Neural cell (in vitro differentiated cells): ENCODE results near the gene L1CAM. TPM values are rescaled to one million over a fixed set of nuclear protein-coding genes. Genes with fewer than 3 reads are reported as not detected.
A peak's percentile ranks its signal among the peaks of the same experiment; 100 is the strongest.

ENCODE experiments used
- H2AFZ ChIP-seq: fragments of 200-600, 300-800 bp; sonication (generic), shearing (Covaris generic); 2 replicates; pipeline ENCODE4 v1.6.0; 2014; ENCODE audit warnings: low read depth, mild to moderate bottlenecking, antibody characterized with exemption, low read length, moderate library complexity
- H3F3A ChIP-seq: fragments of 200-600 bp; shearing (Covaris generic); 2 replicates; pipeline ENCODE4 v1.6.1; 2016; ENCODE audit warnings: mild to moderate bottlenecking, moderate library complexity, mixed read lengths, antibody characterized with exemption, low read length; ENCODE audit not compliant: insufficient read depth, poor library complexity, severe bottlenecking
- H3K27ac ChIP-seq: fragments of 200-600, 300-800 bp; sonication (generic), shearing (Covaris generic); 2 replicates; pipeline ENCODE4 v1.5.1; 2014; ENCODE audit warnings: mild to moderate bottlenecking, low read length, moderate library complexity
- H3K27me3 ChIP-seq: fragments of 300-800, 200-600 bp; sonication (generic), shearing (Covaris generic); 2 replicates; pipeline ENCODE4 v1.6.0; 2014; ENCODE audit warnings: mild to moderate bottlenecking, low read depth, low read length, moderate library complexity; ENCODE audit not compliant: insufficient read depth
- H3K36me3 ChIP-seq: fragments of 300-800, 200-600 bp; sonication (generic), shearing (Covaris generic); 2 replicates; pipeline ENCODE4 v1.5.1; 2014; ENCODE audit warnings: mild to moderate bottlenecking, antibody characterized with exemption, low read length, moderate library complexity; ENCODE audit not compliant: insufficient read depth
- H3K4me2 ChIP-seq: fragments of 300-800, 200-600 bp; sonication (generic), shearing (Covaris generic); 2 replicates; pipeline ENCODE4 v1.6.0; 2014; ENCODE audit warnings: mild to moderate bottlenecking, low read length
- H3K4me3 ChIP-seq: fragments of 300-800, 200-600 bp; sonication (generic), shearing (Covaris generic); 2 replicates; pipeline ENCODE4 v1.5.1; 2014; ENCODE audit warnings: mild to moderate bottlenecking, low read length, moderate library complexity
- H3K79me2 ChIP-seq: fragments of 200-600 bp; shearing (Covaris generic); replicated peaks from 2 replicates; pipeline ENCODE4 v1.6.0; 2014; ENCODE audit warnings: mild to moderate bottlenecking, low read length, moderate library complexity; ENCODE audit not compliant: insufficient read depth
- H3K9ac ChIP-seq: fragments of 300-800, 200-600 bp; sonication (generic), shearing (Covaris generic); 2 replicates; pipeline ENCODE4 v1.6.1; 2016; ENCODE audit warnings: mild to moderate bottlenecking, low read length, mixed read lengths
- H3K9me2 ChIP-seq: fragments of 200-600 bp; shearing (Covaris generic); 2 replicates; pipeline ENCODE4 v1.6.1; 2016; ENCODE audit warnings: mild to moderate bottlenecking, low read length, mixed read lengths; ENCODE audit not compliant: insufficient read depth
- H3K9me3 ChIP-seq: fragments of 200-600, 300-800 bp; sonication (generic), shearing (Covaris generic); 2 replicates; pipeline ENCODE4 v1.6.1; 2016; ENCODE audit warnings: mild to moderate bottlenecking, mixed run types, low read length, moderate library complexity, mixed read lengths
- H4K20me1 ChIP-seq: fragments of 200-600 bp; shearing (Covaris generic); 2 replicates; pipeline ENCODE4 v1.6.1; 2016; ENCODE audit warnings: mild to moderate bottlenecking, mixed run types; ENCODE audit not compliant: insufficient read depth
- CTCF ChIP-seq: fragments of 450-650 bp; IDR thresholded peaks from 2 replicates; pipeline ENCODE4 v1.5.1; 2014; ENCODE audit warnings: antibody characterized with exemption, mild to moderate bottlenecking, moderate library complexity; ENCODE audit not compliant: poor library complexity, severe bottlenecking
- EP300 ChIP-seq: fragments of 450-650 bp; conservative IDR thresholded peaks from 2 replicates; pipeline ENCODE4 v1.6.1; 2014; ENCODE audit warnings: antibody characterized with exemption, mild to moderate bottlenecking, moderate library complexity; ENCODE audit not compliant: poor library complexity, severe bottlenecking
- EZH2 ChIP-seq: fragments of 200-600, 300-800 bp; shearing (Covaris generic), sonication (generic); IDR thresholded peaks from 2 replicates; pipeline ENCODE4 v1.6.1; 2014; ENCODE audit warnings: antibody characterized with exemption, low read length, borderline replicate concordance, mild to moderate bottlenecking; ENCODE audit not compliant: insufficient read depth, poor library complexity, severe bottlenecking
- MXI1 ChIP-seq: fragments of 450-650 bp; conservative IDR thresholded peaks from 2 replicates; pipeline ENCODE4 v1.6.1; 2014; ENCODE audit warnings: antibody characterized with exemption, mild to moderate bottlenecking; ENCODE audit not compliant: poor library complexity, severe bottlenecking
- POLR2AphosphoS5 ChIP-seq: IDR thresholded peaks from 2 replicates; pipeline ENCODE4 v1.6.1; 2012
- RAD21 ChIP-seq: fragments of 450-650 bp; conservative IDR thresholded peaks from 2 replicates; pipeline ENCODE4 v1.6.1; 2014; ENCODE audit warnings: antibody characterized with exemption, mild to moderate bottlenecking, moderate library complexity
- SMC3 ChIP-seq: fragments of 450-650 bp; conservative IDR thresholded peaks from 2 replicates; pipeline ENCODE4 v1.6.1; 2014; ENCODE audit warnings: antibody characterized with exemption, mild to moderate bottlenecking, moderate library complexity; ENCODE audit not compliant: poor library complexity
- TAF1 ChIP-seq: IDR thresholded peaks from 2 replicates; pipeline ENCODE4 v1.6.1; 2012; ENCODE audit warnings: low read depth
- polyA plus RNA-seq: library from polyadenylated mRNA; depleted of rRNA; stranded (reverse); fragments of >200 nt; gene quantifications from 2 replicates; pipeline ENCODE4 v1.2.3, GENCODE V29; 2014
- TF ChIP-seq, protein P1 (sequence below): IDR thresholded peaks from 2 replicates; pipeline ENCODE4 v1.6.1; 2012; ENCODE audit warnings: borderline replicate concordance

Gene L1CAM
- polyA plus RNA-seq, 1 donor from 2014 or later: 88.0 TPM

DNA sequence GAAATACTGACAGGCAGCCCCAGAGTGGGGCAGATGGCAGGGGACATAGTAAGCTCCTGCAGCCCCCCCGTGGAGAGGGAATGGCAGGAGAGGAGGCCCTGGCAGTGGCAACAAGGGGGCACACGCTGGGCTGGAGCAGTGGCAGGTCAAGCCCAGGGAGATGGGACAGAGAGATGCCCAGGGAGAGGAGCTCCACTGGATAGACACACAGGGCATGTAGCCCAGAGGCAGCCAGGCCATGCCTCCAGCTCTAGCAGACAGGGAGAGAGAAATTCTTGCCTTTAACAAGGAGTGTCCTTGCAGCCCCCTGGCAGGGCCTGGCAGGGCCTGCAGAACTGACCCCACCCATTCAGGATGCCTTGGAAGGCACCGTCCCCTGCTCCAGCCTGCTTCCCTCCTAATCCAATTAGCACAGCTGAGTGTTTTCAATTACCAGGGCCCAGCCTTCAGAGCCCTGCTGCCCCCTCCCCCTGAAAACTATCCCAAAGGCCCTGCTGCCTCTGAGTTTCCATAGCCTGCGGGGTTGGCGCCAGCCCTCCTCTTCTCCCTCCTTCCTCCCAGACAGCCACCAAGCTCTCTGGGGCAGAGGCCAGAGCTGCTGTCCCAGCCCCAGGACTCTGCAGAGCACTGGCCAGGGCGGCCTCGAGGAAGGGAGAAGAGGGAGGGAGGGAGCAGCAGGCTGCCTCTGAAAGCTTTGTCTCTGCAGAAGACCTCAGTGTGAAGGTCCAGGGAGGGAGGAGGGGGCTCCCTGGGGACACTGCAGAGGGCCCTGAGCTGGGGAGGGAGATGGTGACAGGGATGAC, 12.5 kb downstream of the L1CAM start:
- no peak overlapping the region for H2AFZ ChIP-seq
- no peaks in the 10 kb centered on the region for H3K36me3 ChIP-seq
- H3K9me3 ChIP-seq: no peaks in the 10 kb centered on the region
- TF ChIP-seq, protein P1, sequence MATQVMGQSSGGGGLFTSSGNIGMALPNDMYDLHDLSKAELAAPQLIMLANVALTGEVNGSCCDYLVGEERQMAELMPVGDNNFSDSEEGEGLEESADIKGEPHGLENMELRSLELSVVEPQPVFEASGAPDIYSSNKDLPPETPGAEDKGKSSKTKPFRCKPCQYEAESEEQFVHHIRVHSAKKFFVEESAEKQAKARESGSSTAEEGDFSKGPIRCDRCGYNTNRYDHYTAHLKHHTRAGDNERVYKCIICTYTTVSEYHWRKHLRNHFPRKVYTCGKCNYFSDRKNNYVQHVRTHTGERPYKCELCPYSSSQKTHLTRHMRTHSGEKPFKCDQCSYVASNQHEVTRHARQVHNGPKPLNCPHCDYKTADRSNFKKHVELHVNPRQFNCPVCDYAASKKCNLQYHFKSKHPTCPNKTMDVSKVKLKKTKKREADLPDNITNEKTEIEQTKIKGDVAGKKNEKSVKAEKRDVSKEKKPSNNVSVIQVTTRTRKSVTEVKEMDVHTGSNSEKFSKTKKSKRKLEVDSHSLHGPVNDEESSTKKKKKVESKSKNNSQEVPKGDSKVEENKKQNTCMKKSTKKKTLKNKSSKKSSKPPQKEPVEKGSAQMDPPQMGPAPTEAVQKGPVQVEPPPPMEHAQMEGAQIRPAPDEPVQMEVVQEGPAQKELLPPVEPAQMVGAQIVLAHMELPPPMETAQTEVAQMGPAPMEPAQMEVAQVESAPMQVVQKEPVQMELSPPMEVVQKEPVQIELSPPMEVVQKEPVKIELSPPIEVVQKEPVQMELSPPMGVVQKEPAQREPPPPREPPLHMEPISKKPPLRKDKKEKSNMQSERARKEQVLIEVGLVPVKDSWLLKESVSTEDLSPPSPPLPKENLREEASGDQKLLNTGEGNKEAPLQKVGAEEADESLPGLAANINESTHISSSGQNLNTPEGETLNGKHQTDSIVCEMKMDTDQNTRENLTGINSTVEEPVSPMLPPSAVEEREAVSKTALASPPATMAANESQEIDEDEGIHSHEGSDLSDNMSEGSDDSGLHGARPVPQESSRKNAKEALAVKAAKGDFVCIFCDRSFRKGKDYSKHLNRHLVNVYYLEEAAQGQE: no peak
- TF ChIP-seq MXI1 (no peak), TAF1 (no peak), EZH2 (no peak), CTCF (no peak), RAD21 (no peak), SMC3 (no peak), EP300 (no peak), POLR2AphosphoS5 (no peak)
- H3K79me2 ChIP-seq: peaks cover 32% of the 10 kb centered on the region
- no peaks in the 10 kb centered on the region for H3K27me3 ChIP-seq
- peak overlapping the region; percentile 30 for H3K4me2 ChIP-seq
- peak overlapping the region; percentile 64 for H3K4me3 ChIP-seq
- no peaks in the 10 kb centered on the region for H3F3A ChIP-seq
- peak overlapping the region; percentile 91 for H3K27ac ChIP-seq
- H4K20me1 ChIP-seq: no peaks in the 10 kb centered on the region
- H3K9ac ChIP-seq: peak overlapping the region; percentile 71
- no peaks in the 10 kb centered on the region for H3K9me2 ChIP-seq

DNA sequence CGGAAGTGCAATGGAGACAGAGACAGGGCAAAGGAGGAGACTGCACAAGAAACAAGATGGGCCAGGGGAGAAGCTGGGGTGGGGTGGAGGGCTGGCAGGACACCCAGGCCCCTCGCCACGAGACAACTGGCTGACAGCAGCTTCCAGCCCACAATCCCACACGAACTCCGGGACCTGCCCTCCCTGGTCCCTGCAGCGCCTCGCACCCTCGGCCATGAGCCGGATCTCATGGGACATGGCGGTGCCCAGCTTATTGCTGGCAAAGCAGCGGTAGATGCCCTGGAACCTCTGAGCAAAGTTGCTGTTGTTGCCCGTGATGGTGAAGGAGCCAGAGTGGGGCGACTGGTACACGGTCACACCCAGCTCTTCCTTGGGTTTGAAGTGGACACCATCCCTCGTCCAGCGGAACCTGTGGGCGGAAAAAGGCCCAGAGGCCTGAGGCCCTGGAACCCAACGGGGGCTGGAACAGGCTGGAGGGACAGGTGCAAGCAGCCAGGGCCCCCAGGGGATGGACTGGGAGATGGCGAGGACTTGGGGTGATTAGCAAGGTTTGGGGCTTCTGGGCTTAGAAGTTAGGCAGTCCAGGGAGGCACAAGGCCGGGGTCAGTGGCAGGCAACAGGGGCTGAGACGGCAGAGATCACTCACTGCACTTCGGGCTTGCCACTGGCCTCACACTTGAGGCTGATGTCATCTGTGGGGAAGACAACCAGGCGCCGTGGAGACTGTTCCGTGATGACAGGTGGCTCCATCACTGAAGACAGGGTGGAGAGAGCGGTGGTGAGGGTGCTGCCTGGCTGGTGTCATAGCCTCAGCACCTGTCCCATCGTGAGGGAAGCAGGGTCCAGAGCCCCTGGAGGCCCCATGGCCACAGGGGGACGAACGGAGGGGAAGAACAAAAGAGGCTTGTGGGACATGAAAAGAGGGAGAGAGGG, 13.8 kb downstream of the L1CAM start:
- Histone ChIP-seq H3K27ac (peak overlapping the region; percentile 91), H3K9me3 (no peaks in the 10 kb centered on the region), H3K9me2 (no peaks in the 10 kb centered on the region), H3K9ac (peak overlapping the region; percentile 71), H3K36me3 (no peaks in the 10 kb centered on the region), H2AFZ (no peak overlapping the region), H3F3A (no peaks in the 10 kb centered on the region), H3K79me2 (peaks cover 32% of the 10 kb centered on the region), H3K4me2 (no peak overlapping the region), H3K27me3 (no peaks in the 10 kb centered on the region), H4K20me1 (no peaks in the 10 kb centered on the region), H3K4me3 (peak overlapping the region; percentile 64)
- TF ChIP-seq POLR2AphosphoS5: no peak
- TF ChIP-seq, protein P1: no peak
- no peak for TF ChIP-seq EZH2
- TF ChIP-seq TAF1: no peak
- TF ChIP-seq SMC3: no peak
- TF ChIP-seq MXI1: no peak
- TF ChIP-seq CTCF: no peak
- no peak for TF ChIP-seq RAD21
- no peak for TF ChIP-seq EP300
